H1 (cell line): Measurements from ENCODE around the gene BSCL2. TPM values are rescaled to one million over a fixed set of nuclear protein-coding genes. Genes with fewer than 3 reads are reported as not detected.
A peak's percentile ranks its signal among the peaks of the same experiment; 100 is the strongest.

ENCODE experiments used
- CTCF ChIA-PET: fragments of 300-600 bp; sonication (Branson Sonifier 250); formaldehyde crosslinking; loops from one replicate; lab custom pipeline; 2021; ENCODE audit not compliant: partially characterized antibody; lab: Charles Lee
- POLR2A ChIA-PET: fragments of 300-600 bp; sonication (Branson Sonifier 250); formaldehyde crosslinking; loops from one replicate; lab custom pipeline; 2021; ENCODE audit warnings: inconsistent platforms; ENCODE audit not compliant: partially characterized antibody; lab: Charles Lee
- DNase-seq, 2 experiments: peaks; one replicate each; pipeline versions ENCODE4 v3.0.0 to v3.0.0-alpha.2; 2010 to 2022; ENCODE audit warnings: low spot score in 2 of 2, low read depth in 1 of 2, mixed read lengths in 1 of 2
- FAIRE-seq: peaks from 2 replicates; lab custom pipeline; 2011; peaks lifted over from hg19 to GRCh38; lab: Jason Lieb, UNC
- H2AFZ ChIP-seq: 2 replicates; pipeline ENCODE4 v1.8.1; 2012; ENCODE audit warnings: low read length, inconsistent platforms
- H2AK5ac ChIP-seq: 2 replicates; pipeline ENCODE4 v1.6.1; 2013; ENCODE audit warnings: low read depth, low read length
- H2BK120ac ChIP-seq: replicated peaks from 2 replicates; pipeline ENCODE3; 2013; ENCODE audit warnings: low read depth, low read length, inconsistent platforms
- H2BK12ac ChIP-seq: 2 replicates; pipeline ENCODE4 v1.6.1; 2013; ENCODE audit warnings: low read depth, low read length
- H2BK15ac ChIP-seq: 2 replicates; pipeline ENCODE4 v1.6.1; 2013; ENCODE audit warnings: low read length
- H2BK20ac ChIP-seq: 2 replicates; pipeline ENCODE4 v1.6.1; 2013; ENCODE audit warnings: low read length
- H2BK5ac ChIP-seq: 2 replicates; pipeline ENCODE4 v1.6.1; 2013; ENCODE audit warnings: low read depth, low read length
- H3K14ac ChIP-seq: 2 replicates; pipeline ENCODE4 v1.6.1; 2013; ENCODE audit warnings: inconsistent platforms; ENCODE audit not compliant: insufficient read length
- H3K18ac ChIP-seq: 2 replicates; pipeline ENCODE4 v1.6.1; 2013; ENCODE audit warnings: low read length; ENCODE audit errors: extremely low read depth
- H3K23ac ChIP-seq: 2 replicates; pipeline ENCODE4 v1.6.1; 2013; ENCODE audit warnings: inconsistent platforms; ENCODE audit not compliant: insufficient read length
- H3K23me2 ChIP-seq: 2 replicates; pipeline ENCODE4 v1.6.1; 2013; ENCODE audit warnings: low read depth, low read length
- H3K27ac ChIP-seq: 2 replicates; pipeline ENCODE4 v1.6.1; 2011; ENCODE audit warnings: low read depth, low read length, inconsistent platforms
- H3K27me3 ChIP-seq, 4 experiments: replicated peaks in 1 of 4; 1 replicate in 1 of 4; 2 replicates in 3 of 4; pipeline versions ENCODE4 v1.6.1 to v1.8.1; 2011 to 2013; ENCODE audit warnings: low read length in 3 of 4, mild to moderate bottlenecking in 3 of 4, inconsistent platforms in 2 of 4, mixed read lengths in 2 of 4, moderate library complexity in 1 of 4; ENCODE audit not compliant: control insufficient read depth in 3 of 4, insufficient read depth in 3 of 4; ENCODE audit errors: extremely low read depth in 1 of 4
- H3K36me3 ChIP-seq, 4 experiments: 2 replicates each; pipeline versions ENCODE4 v1.6.1 to v1.8.1; 2011 to 2013; ENCODE audit warnings: mild to moderate bottlenecking in 4 of 4, low read length in 3 of 4, moderate library complexity in 2 of 4, control low read depth in 1 of 4, inconsistent platforms in 1 of 4; ENCODE audit not compliant: insufficient read depth in 4 of 4, control insufficient read depth in 2 of 4
- H3K4ac ChIP-seq: replicated peaks from 2 replicates; pipeline ENCODE3; 2013; ENCODE audit warnings: low read length, low read depth, mixed read lengths, inconsistent platforms; ENCODE audit not compliant: insufficient read length
- H3K4me1 ChIP-seq, 4 experiments: replicated peaks in 1 of 4; 1 replicate in 1 of 4; 2 replicates in 3 of 4; pipeline versions ENCODE4 v1.6.1 to v1.8.1; 2011 to 2013; ENCODE audit warnings: low read length in 3 of 4, inconsistent platforms in 2 of 4, mixed read lengths in 1 of 4; ENCODE audit not compliant: insufficient read depth in 4 of 4, control insufficient read depth in 3 of 4
- H3K4me2 ChIP-seq, 2 experiments: 2 replicates each; pipeline versions ENCODE4 v1.6.1 to v1.8.1; 2011 to 2013; ENCODE audit warnings: low read depth in 2 of 2, low read length in 2 of 2, control low read depth in 1 of 2, inconsistent platforms in 1 of 2, mild to moderate bottlenecking in 1 of 2; ENCODE audit not compliant: insufficient read depth in 1 of 2
- H3K4me3 ChIP-seq, 4 experiments: fragments of 200-600, 300-600 bp in 1 of 4; sonication (generic), shearing (Covaris generic), sonication (Bioruptor Twin) in 1 of 4; 2 replicates each; pipeline versions ENCODE4 v1.5.1 to v1.8.1; 2011 to 2016; ENCODE audit warnings: low read length in 4 of 4, low read depth in 3 of 4, control low read depth in 2 of 4, inconsistent platforms in 2 of 4, mild to moderate bottlenecking in 2 of 4, mixed read lengths in 1 of 4, moderate library complexity in 1 of 4; ENCODE audit not compliant: insufficient read depth in 2 of 4; ENCODE audit errors: extremely low read depth in 1 of 4
- H3K56ac ChIP-seq: replicated peaks from 2 replicates; pipeline ENCODE3; 2013; ENCODE audit warnings: low read depth, mild to moderate bottlenecking, mixed read lengths, low read length, inconsistent platforms; ENCODE audit not compliant: insufficient read length
- H3K79me1 ChIP-seq: 2 replicates; pipeline ENCODE4 v1.6.1; 2013; ENCODE audit warnings: low read depth, low read length, control low read depth
- H3K79me2 ChIP-seq, 2 experiments: 2 replicates each; pipeline versions ENCODE4 v1.6.1 to v1.8.1; 2012 to 2013; ENCODE audit warnings: low read length in 2 of 2, mild to moderate bottlenecking in 2 of 2, inconsistent platforms in 1 of 2; ENCODE audit not compliant: insufficient read depth in 2 of 2, control insufficient read depth in 1 of 2
- H3K9ac ChIP-seq, 4 experiments: replicated peaks in 1 of 4; 1 replicate in 1 of 4; 2 replicates in 3 of 4; pipeline versions ENCODE4 v1.6.1 to v1.8.1; 2011 to 2013; ENCODE audit warnings: low read depth in 3 of 4, low read length in 3 of 4, control low read depth in 2 of 4, mild to moderate bottlenecking in 2 of 4, moderate library complexity in 2 of 4, inconsistent platforms in 1 of 4; ENCODE audit errors: extremely low read depth in 1 of 4
- H3K9me3 ChIP-seq, 2 experiments: 2 replicates each; pipeline versions ENCODE4 v1.6.1 to v1.8.1; 2012 to 2013; ENCODE audit warnings: mild to moderate bottlenecking in 2 of 2, moderate library complexity in 2 of 2, control low read depth in 1 of 2, inconsistent platforms in 1 of 2, low read depth in 1 of 2, low read length in 1 of 2, mixed read lengths in 1 of 2; ENCODE audit not compliant: insufficient read depth in 2 of 2
- H4K20me1 ChIP-seq, 2 experiments: replicated peaks in 1 of 2; 2 replicates each; pipeline versions ENCODE3 to v1.8.1; 2011 to 2013; ENCODE audit warnings: inconsistent platforms in 2 of 2, low read length in 2 of 2, mild to moderate bottlenecking in 1 of 2; ENCODE audit not compliant: insufficient read depth in 2 of 2, control insufficient read depth in 1 of 2
- H4K5ac ChIP-seq: 2 replicates; pipeline ENCODE4 v1.6.1; 2013; ENCODE audit warnings: low read length, low read depth, mixed read lengths, inconsistent platforms; ENCODE audit not compliant: insufficient read length
- H4K8ac ChIP-seq: 2 replicates; pipeline ENCODE4 v1.8.0; 2013; ENCODE audit warnings: mild to moderate bottlenecking, moderate library complexity, low read length, inconsistent platforms; ENCODE audit not compliant: insufficient read depth; ENCODE audit errors: extremely low read depth
- H4K91ac ChIP-seq: replicated peaks from 2 replicates; pipeline ENCODE3; 2013; ENCODE audit warnings: low read length, mixed read lengths, inconsistent platforms; ENCODE audit not compliant: insufficient read length
- ASH2L ChIP-seq: fragments of 200-600, 300-600 bp; sonication (generic); IDR thresholded peaks from one replicate; pipeline ENCODE4 v1.7.1; 2017; ENCODE audit warnings: low read length
- CBX8 ChIP-seq: fragments of 300-800, 300-1000 bp; sonication (generic); IDR thresholded peaks from 2 replicates; pipeline ENCODE4 v1.7.1; 2016; ENCODE audit warnings: low read depth, low read length, borderline replicate concordance
- CREB1 ChIP-seq: IDR thresholded peaks from 2 replicates; pipeline ENCODE4 v1.6.1; 2012; ENCODE audit warnings: inconsistent platforms
- GTF2F1 ChIP-seq: IDR thresholded peaks from 2 replicates; pipeline ENCODE4 v1.6.1; 2012; ENCODE audit warnings: low read depth, low read length, improper control_type of control experiment, borderline replicate concordance
- MAX ChIP-seq: IDR thresholded peaks from 2 replicates; pipeline ENCODE4 v1.6.1; 2012; ENCODE audit warnings: inconsistent platforms
- POLR2A ChIP-seq, 2 experiments: IDR thresholded peaks; 1 replicate in 1 of 2; 2 replicates in 1 of 2; pipeline ENCODE4 v1.6.1; 2011; ENCODE audit warnings: low read depth in 2 of 2, low read length in 2 of 2, mild to moderate bottlenecking in 2 of 2; ENCODE audit errors: control extremely low read depth in 1 of 2
- SRF ChIP-seq: IDR thresholded peaks from 2 replicates; pipeline ENCODE4 v1.6.1; 2011; ENCODE audit warnings: mild to moderate bottlenecking, low read depth, low read length, moderate library complexity
- TAF7 ChIP-seq: optimal IDR thresholded peaks from 2 replicates; pipeline ENCODE3; 2011; ENCODE audit warnings: low read depth, mild to moderate bottlenecking, inconsistent platforms, low read length, moderate library complexity, borderline replicate concordance
- TBP ChIP-seq: IDR thresholded peaks from 2 replicates; pipeline ENCODE4 v1.6.1; 2011; ENCODE audit warnings: low read depth, low read length, improper control_type of control experiment
- TEAD4 ChIP-seq: IDR thresholded peaks from 2 replicates; pipeline ENCODE4 v1.6.1; 2012; ENCODE audit warnings: low read depth, low read length, inconsistent platforms, mixed read lengths
- WGBS, 2 experiments: shearing (Covaris generic) in 1 of 2; methylation state at CpG; one replicate each; pipeline versions ENCODE4 v1.1.6 to v1.1.7; 2013 to 2015; ENCODE audit warnings: low lambda C conversion rate in 2 of 2, mixed read lengths in 2 of 2, inconsistent platforms in 1 of 2, low coverage in 1 of 2, missing lambda C conversion rate in 1 of 2; ENCODE audit not compliant: insufficient replicate concordance in 2 of 2, insufficient coverage in 1 of 2, insufficient read length in 1 of 2; ENCODE audit errors: extremely low coverage in 1 of 2, missing lambda C conversion rate in 1 of 2; 5-methylcytosine and 5-hydroxymethylcytosine counted together
- polyA plus RNA-seq, 7 experiments: library from polyadenylated mRNA; depleted of rRNA in 3 of 7; stranded (reverse) in 5 of 7; unstranded in 2 of 7; fragments of >200 nt in 5 of 7; fragments of 200-250 nt in 2 of 7; gene quantifications; 1 replicate in 5 of 7; 2 replicates in 1 of 7; 4 replicates in 1 of 7; pipeline versions ENCODE4 v1.2.1 to v1.2.3, GENCODE V29; 2011 to 2013; ENCODE audit warnings: missing spikeins in 2 of 7, mixed read lengths in 2 of 7
- total RNA-seq: library from RNA; stranded (reverse); fragmentation: NEBNext Ultra II Directional; extraction: Animal tissue kit (Norgen Biotek cat#: 25700); gene quantifications from 2 replicates; pipeline ENCODE4 v1.2.1, GENCODE V29; 2021

Gene BSCL2
- total and polyA plus RNA-seq, 2 of the 8 experiments (the other 6 are each of a cell fraction or from before 2014, with no cell fraction given): 59.5 to 264 TPM

DNA sequence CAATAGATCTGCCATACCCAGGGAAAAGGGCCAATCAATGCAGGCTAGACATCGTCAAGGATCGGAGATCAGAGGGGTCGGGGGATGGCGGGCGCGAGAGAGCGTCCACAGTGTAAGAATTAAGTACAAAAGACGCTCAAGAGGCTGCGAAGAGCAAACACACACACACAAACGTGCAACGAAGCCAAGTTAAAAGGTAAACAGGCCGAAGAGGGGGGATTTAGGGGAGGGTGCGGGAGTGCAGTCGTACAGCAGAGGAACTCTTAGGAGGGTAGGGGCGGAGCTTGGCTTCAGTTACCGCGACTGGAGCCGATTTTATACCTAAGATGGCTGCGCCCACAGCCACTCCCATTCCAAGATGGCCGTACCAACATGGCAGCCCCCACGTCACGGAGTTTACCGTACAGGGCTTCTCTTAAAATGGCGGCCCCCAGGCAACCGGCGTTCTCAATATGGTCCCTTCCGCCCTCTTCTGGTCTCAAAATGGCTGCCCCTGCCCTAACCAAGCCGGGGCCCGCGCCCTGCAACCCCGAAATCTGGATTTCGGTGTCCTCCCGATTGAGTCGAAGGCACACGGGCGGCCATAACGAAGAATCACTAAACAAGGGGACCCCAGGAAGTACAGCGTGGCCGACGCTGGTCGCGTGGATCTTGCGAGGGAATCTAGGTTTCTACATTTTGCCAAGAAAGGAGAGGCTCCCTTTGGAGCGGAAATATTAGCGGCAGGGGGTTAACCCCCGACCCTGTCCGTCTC, 2.2 kb upstream of the BSCL2 start:
- peaks cover 22% of the 10 kb centered on the region for H3K23me2 ChIP-seq
- WGBS, 2 experiments: 3% methylated on average over 44 of the region's 47 CpGs; no CpG with 5 or more reads in 1 of the 2 experiments
- H2BK15ac ChIP-seq: no peak overlapping the region
- H3K27ac ChIP-seq: peak overlapping the region; percentile 95
- H3K36me3 ChIP-seq: peaks cover 15 to 38% (median 20%) of the 10 kb centered on the region in 4 experiments
- H4K91ac ChIP-seq: peak overlapping the region; percentile 96
- H4K20me1 ChIP-seq: no peaks in the 10 kb centered on the region
- H2BK120ac ChIP-seq: peak overlapping the region; percentile 44
- no peak overlapping the region for H2BK20ac ChIP-seq
- H3K79me1 ChIP-seq: no peaks in the 10 kb centered on the region; the same call in 1 of the 2 replicates
- H4K5ac ChIP-seq: peak overlapping the region; percentile 92
- peak overlapping the region; percentile 61 to 92 (median 90) for H3K9ac ChIP-seq
- CTCF ChIA-PET: interaction anchor here (0.6 to 2.6 kb wide), 7 partner anchors 13 to 59 kb away, joined by 3 to 9 read pairs (median 3); partner anchors contain the start of gene ZBTB3
- peak overlapping the region; percentile 60 for H3K18ac ChIP-seq
- POLR2A ChIA-PET: interaction anchor here (0.6 to 61.4 kb wide), 31 partner anchors 9 to 171 kb away, joined by 3 to 2041 read pairs (median 8); partner anchors contain the start of genes B3GAT3, C11orf98, CSKMT and EEF1G
- peaks cover 7 to 39% (median 20%) of the 10 kb centered on the region in 4 experiments for H3K4me1 ChIP-seq
- no peak overlapping the region for H3K23ac ChIP-seq
- peak overlapping the region; percentile 85; the same call in 1 of the 2 replicates for H2BK12ac ChIP-seq
- DNase-seq (peak; percentile 93 to 95), FAIRE-seq (peak; percentile 66)
- H3K4ac ChIP-seq: no peak overlapping the region
- H4K8ac ChIP-seq: peak overlapping the region; percentile 100; the same call in 1 of the 2 replicates
- peak overlapping the region; percentile 45; the same call in 1 of the 2 replicates for H2AFZ ChIP-seq
- H3K27me3 ChIP-seq: no peaks in the 10 kb centered on the region
- H3K56ac ChIP-seq: peak overlapping the region; percentile 87
- no peak overlapping the region for H3K14ac ChIP-seq
- H3K4me3 ChIP-seq: peak overlapping the region; percentile 68 to 89 (median 84)
- peak overlapping the region; percentile 99 for H3K4me2 ChIP-seq
- H3K9me3 ChIP-seq: no peaks in the 10 kb centered on the region
- H2BK5ac ChIP-seq: peak overlapping the region; percentile 96
- peak overlapping the region; percentile 14; the same call in 1 of the 2 replicates for H2AK5ac ChIP-seq
- H3K79me2 ChIP-seq: peaks cover 0 to 10% of the 10 kb centered on the region in 2 experiments; a peak in 1 of 4 replicates
- peak; percentile 82; the same call in 1 of the 2 replicates for TF ChIP-seq TBP
- peak; percentile 79 for TF ChIP-seq CREB1
- TF ChIP-seq SRF: peak; percentile 48; the same call in 1 of the 2 replicates
- TF ChIP-seq MAX: peak; percentile 54
- peak; percentile 88 to 98 for TF ChIP-seq POLR2A (IDR thresholded peaks at IDR 0.05; ENCODE audit: control extremely low read depth in 1 of 2, low read depth in 2 of 2, low read length in 2 of 2)
- TF ChIP-seq TAF7: peak; percentile 87
- TF ChIP-seq TEAD4: peak; percentile 87
- TF ChIP-seq GTF2F1: peak; percentile 40; the same call in 1 of the 2 replicates
- peak; percentile 78 for TF ChIP-seq ASH2L
- no peak for TF ChIP-seq CBX8
